Measurements from ENCODE around the gene SNRNP25.
A peak's percentile ranks its signal among the peaks of the same experiment; 100 is the strongest.

The SNRNP25 gene

GRCh38 chr16:77807-78443, 24.3 kb downstream of the SNRNP25 start, which contains the start of gene MPG:
Gene MPG, plus strand, starts transcription at chr16:78225. Its CDS starts 85 bp downstream, at chr16:78310.
- Histone ChIP-seq H3K4me2 (peak within 1 kb of the TSS; percentile 97), H3K9ac (peak within 1 kb of the TSS; percentile 83), H3K36me3 (ENCODE audit: insufficient read depth) (no peaks in the 10 kb centered on the region), H4K20me1 (ENCODE audit: insufficient read depth) (no peaks in the 10 kb centered on the region), H3K4me1 (ENCODE audit: low read depth, poor library complexity, severe bottlenecking) (peaks cover 32% of the 10 kb centered on the region), H3K4me3 (IDR thresholded peaks at IDR 0.05; ENCODE audit: insufficient read depth, low read depth, low read length) (peak within 1 kb of the TSS; percentile 47), H3K27me3 (ENCODE audit: insufficient read depth, low read depth) (peaks cover 5% of the 10 kb centered on the region; the same call in 1 of the 2 replicates), H2AFZ (ENCODE audit: low read depth) (peak within 1 kb of the TSS; percentile 83), H3K27ac (peak within 1 kb of the TSS; percentile 36; the same call in 1 of the 2 replicates), H3K79me2 (ENCODE audit: insufficient read depth, low read depth) (no peaks in the 10 kb centered on the region)
- no peak for TF ChIP-seq CTCF (conservative IDR thresholded peaks at IDR 0.05; ENCODE audit: low read depth, low read length)

DNA sequence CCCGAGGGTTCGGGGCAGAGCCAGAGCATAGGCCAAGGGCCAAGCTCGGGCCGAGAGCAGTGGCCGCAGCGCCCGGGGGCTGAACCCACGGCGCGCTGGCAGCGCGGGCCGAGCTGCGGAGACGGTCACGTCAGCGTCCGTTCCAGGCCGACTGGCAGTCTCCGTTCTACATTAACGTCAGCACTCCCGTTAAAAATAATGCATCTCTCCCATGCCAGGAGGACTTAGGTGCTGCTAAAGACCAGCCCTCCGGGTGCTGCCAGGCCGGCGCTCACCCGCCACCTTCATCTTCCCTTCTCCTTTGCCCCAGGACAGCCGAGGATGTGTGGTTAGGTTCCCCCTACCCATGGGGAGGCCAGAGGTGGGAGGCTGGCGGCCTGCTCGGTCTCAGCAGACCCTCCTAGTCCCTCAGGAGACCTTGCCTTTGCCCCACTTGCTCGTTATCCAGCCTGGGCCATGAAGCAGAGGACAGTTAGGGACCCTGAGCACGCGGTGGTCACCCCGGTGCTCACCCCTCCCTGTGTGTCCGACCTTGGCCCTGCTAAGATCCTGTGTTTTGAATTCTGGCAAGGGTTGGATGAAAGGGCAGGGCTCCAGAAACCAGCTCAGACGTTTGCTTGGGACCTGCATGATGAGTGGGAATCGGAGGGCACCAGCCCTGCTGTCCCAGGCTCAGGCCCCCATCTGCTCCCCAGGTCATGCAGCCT, 25.0 kb downstream of the SNRNP25 start:
- H3K9ac ChIP-seq, result peak overlapping the region; percentile 83
- no peaks in the 10 kb centered on the region; the same call in 1 of the 2 replicates for H3K27me3 ChIP-seq (ENCODE audit: insufficient read depth, low read depth)
- H3K4me3 ChIP-seq (IDR thresholded peaks at IDR 0.05; ENCODE audit: insufficient read depth, low read depth, low read length), result peak overlapping the region; percentile 47
- H3K36me3 ChIP-seq (ENCODE audit: insufficient read depth), result no peaks in the 10 kb centered on the region
- 0 out of 2 replicates have a peak overlapping the region, but pooled peaks have one; percentile 36 for H3K27ac ChIP-seq
- peaks cover 30% of the 10 kb centered on the region for H3K4me1 ChIP-seq (ENCODE audit: low read depth, poor library complexity, severe bottlenecking)
- H4K20me1 ChIP-seq (ENCODE audit: insufficient read depth), result no peaks in the 10 kb centered on the region
- no peaks in the 10 kb centered on the region for H3K79me2 ChIP-seq (ENCODE audit: insufficient read depth, low read depth)
- H2AFZ ChIP-seq (ENCODE audit: low read depth), result peak overlapping the region; percentile 83
- peak overlapping the region; percentile 97 for H3K4me2 ChIP-seq
- no peak for TF ChIP-seq CTCF (conservative IDR thresholded peaks at IDR 0.05; ENCODE audit: low read depth, low read length)

GRCh38 chr16:79151-80054, 25.8 kb downstream of the SNRNP25 start:
- H3K36me3 ChIP-seq (ENCODE audit: insufficient read depth), result no peaks in the 10 kb centered on the region
- no peak for TF ChIP-seq CTCF (conservative IDR thresholded peaks at IDR 0.05; ENCODE audit: low read depth, low read length)
- peak overlapping the region; percentile 83; the same call in 1 of the 2 replicates for H2AFZ ChIP-seq (ENCODE audit: low read depth)
- H3K4me2 ChIP-seq, result peak overlapping the region; percentile 97
- H3K27me3 ChIP-seq (ENCODE audit: insufficient read depth, low read depth), result no peaks in the 10 kb centered on the region
- no peaks in the 10 kb centered on the region for H3K79me2 ChIP-seq (ENCODE audit: insufficient read depth, low read depth)
- H3K4me3 ChIP-seq (IDR thresholded peaks at IDR 0.05; ENCODE audit: insufficient read depth, low read depth, low read length), result no peak overlapping the region
- H3K4me1 ChIP-seq (ENCODE audit: low read depth, poor library complexity, severe bottlenecking), result peaks cover 31% of the 10 kb centered on the region
- no peaks in the 10 kb centered on the region for H4K20me1 ChIP-seq (ENCODE audit: insufficient read depth)
- no peak overlapping the region for H3K9ac ChIP-seq
- no peak overlapping the region for H3K27ac ChIP-seq

GRCh38 chr16:83060-83603, 29.5 kb downstream of the SNRNP25 start:
- Histone ChIP-seq H3K36me3 (ENCODE audit: insufficient read depth) (no peaks in the 10 kb centered on the region; the same call in 1 of the 2 replicates), H3K4me3 (IDR thresholded peaks at IDR 0.05; ENCODE audit: insufficient read depth, low read depth, low read length) (no peak overlapping the region), H3K4me1 (ENCODE audit: low read depth, poor library complexity, severe bottlenecking) (peaks cover 12% of the 10 kb centered on the region), H3K27ac (no peak overlapping the region), H3K4me2 (no peak overlapping the region), H2AFZ (ENCODE audit: low read depth) (no peak overlapping the region), H3K79me2 (ENCODE audit: insufficient read depth, low read depth) (no peaks in the 10 kb centered on the region), H4K20me1 (ENCODE audit: insufficient read depth) (no peaks in the 10 kb centered on the region), H3K9ac (no peak overlapping the region), H3K27me3 (ENCODE audit: insufficient read depth, low read depth) (no peaks in the 10 kb centered on the region)
- TF ChIP-seq CTCF (conservative IDR thresholded peaks at IDR 0.05; ENCODE audit: low read depth, low read length), result no peak
